GM12878 (cell line): ENCODE measurements around the gene TRIM47. TPM values are rescaled to one million over a fixed set of nuclear protein-coding genes. Genes with fewer than 3 reads are reported as not detected.

Experiments used
- ATAC-seq: fragments of 200-7000 bp; cut with Tn5 transposase; 3 replicates; pipeline ENCODE4 v1.9.1; 2020; ENCODE audit warnings: mild to moderate bottlenecking, moderate library complexity
- BruUV-seq: library from RNA; stranded (reverse); fragments of 400-500 nt; replicated peaks from 2 replicates; lab custom pipeline; 2021; lab: Mats Ljungman, UMichigan
- CTCF ChIA-PET: fragments of 300-600 bp; sonication (Branson Sonifier 250); formaldehyde crosslinking; extraction: SDS; loops from one replicate; lab custom pipeline; 2021; ENCODE audit warnings: inconsistent platforms; lab: Yijun Ruan, JAX
- POLR2A ChIA-PET: fragments of 350-600 bp; formaldehyde crosslinking; extraction: SDS; loops from one replicate; lab custom pipeline; 2021; ENCODE audit warnings: inconsistent platforms; lab: Charles Lee
- RAD21 ChIA-PET: fragments of 300-600 bp; sonication (Branson Sonifier 250); formaldehyde crosslinking; loops from one replicate; lab custom pipeline; 2023; ENCODE audit warnings: antibody characterized with exemption; ENCODE audit not compliant: unreplicated experiment; lab: Charles Lee
- SMC1A ChIA-PET: fragments of 300-600 bp; sonication (Branson Sonifier 250); formaldehyde crosslinking; loops from one replicate; lab custom pipeline; 2023; ENCODE audit not compliant: unreplicated experiment, uncharacterized antibody; lab: Charles Lee
- DNase-seq: peaks from one replicate; pipeline ENCODE4 v3.0.0-alpha.2; 2011; ENCODE audit warnings: low read depth, low spot score
- FAIRE-seq: peaks from 3 replicates; lab custom pipeline; 2011; peaks lifted over from hg19 to GRCh38; lab: Jason Lieb, UNC
- H2AFZ ChIP-seq: 2 replicates; pipeline ENCODE4 v1.6.0; 2011; ENCODE audit warnings: low read depth, low read length, control low read depth; ENCODE audit not compliant: control insufficient read depth
- H3K27ac ChIP-seq: 2 replicates; pipeline ENCODE4 v1.5.1; 2011; ENCODE audit warnings: control low read depth; ENCODE audit not compliant: control insufficient read depth, insufficient read depth
- H3K27me3 ChIP-seq, 2 experiments: replicated peaks in 1 of 2; 2 replicates each; pipeline versions ENCODE4 v1.6.0 to v1.6.1; 2011; ENCODE audit warnings: low read length in 1 of 2; ENCODE audit not compliant: control insufficient read depth in 2 of 2, insufficient read depth in 2 of 2
- H3K36me3 ChIP-seq, 2 experiments: 2 replicates each; pipeline ENCODE4 v1.5.1; 2011; ENCODE audit warnings: low read length in 1 of 2; ENCODE audit not compliant: control insufficient read depth in 2 of 2, insufficient read depth in 2 of 2
- H3K4me1 ChIP-seq: 2 replicates; pipeline ENCODE4 v1.6.1; 2011; ENCODE audit warnings: mild to moderate bottlenecking, low read length, moderate library complexity, mixed read lengths; ENCODE audit not compliant: control insufficient read depth, insufficient read depth
- H3K4me2 ChIP-seq: 2 replicates; pipeline ENCODE4 v1.6.0; 2011; ENCODE audit warnings: control low read depth; ENCODE audit not compliant: control insufficient read depth, insufficient read depth
- H3K4me3 ChIP-seq: fragments of 200-600 bp; sonication (generic); 2 replicates; pipeline ENCODE4 v1.5.1; 2016
- H3K79me2 ChIP-seq: 2 replicates; pipeline ENCODE4 v1.6.0; 2011; ENCODE audit warnings: low read length; ENCODE audit not compliant: control insufficient read depth, insufficient read depth
- H3K9ac ChIP-seq: 2 replicates; pipeline ENCODE4 v1.8.0; 2011; ENCODE audit warnings: low read length, control low read depth, mixed read lengths; ENCODE audit not compliant: control insufficient read depth, insufficient read depth
- H3K9me3 ChIP-seq: replicated peaks from 3 replicates; pipeline ENCODE4 v1.5.1; 2011; ENCODE audit warnings: mild to moderate bottlenecking, low read length; ENCODE audit not compliant: control insufficient read depth, insufficient read depth
- H4K20me1 ChIP-seq: 2 replicates; pipeline ENCODE4 v1.6.0; 2011; ENCODE audit not compliant: control insufficient read depth, insufficient read depth
- BACH1 ChIP-seq: fragments of 450-650 bp; IDR thresholded peaks from 2 replicates; pipeline ENCODE4 v1.6.1; 2017; ENCODE audit warnings: mild to moderate bottlenecking, borderline replicate concordance
- CBX3 ChIP-seq: fragments of 200-600 bp; sonication (generic); IDR thresholded peaks from 2 replicates; pipeline ENCODE4 v1.6.1; 2016; ENCODE audit warnings: low read depth, borderline replicate concordance
- CBX5 ChIP-seq: sonication (generic); IDR thresholded peaks from 2 replicates; pipeline ENCODE4 v1.6.1; 2016; ENCODE audit warnings: low read depth, moderate library complexity, mild to moderate bottlenecking, inconsistent platforms
- EED ChIP-seq: sonication (generic); IDR thresholded peaks from 2 replicates; pipeline ENCODE4 v1.6.1; 2016; ENCODE audit warnings: antibody characterized with exemption, low read depth
- HDAC2 ChIP-seq: fragments of 200-600 bp; sonication (generic); IDR thresholded peaks from 2 replicates; pipeline ENCODE4 v1.6.1; 2017
- HSF1 ChIP-seq: fragments of 150-350 bp; IDR thresholded peaks from 2 replicates; pipeline ENCODE4 v1.6.1; 2014; ENCODE audit warnings: mild to moderate bottlenecking, low read depth, low read length
- JUND ChIP-seq: IDR thresholded peaks from 2 replicates; pipeline ENCODE4 v1.6.1; 2012; ENCODE audit warnings: low read depth, mild to moderate bottlenecking, low read length, improper control_type of control experiment, moderate library complexity
- MYC ChIP-seq: IDR thresholded peaks from 2 replicates; pipeline ENCODE4 v1.6.1; 2011; ENCODE audit warnings: mild to moderate bottlenecking, low read length, moderate library complexity, inconsistent platforms; ENCODE audit not compliant: insufficient read depth, insufficient replicate concordance, insufficient read length, severe bottlenecking
- PBX3 ChIP-seq: IDR thresholded peaks from 2 replicates; pipeline ENCODE4 v1.6.1; 2011; ENCODE audit warnings: mild to moderate bottlenecking, low read depth, low read length, moderate library complexity; ENCODE audit not compliant: insufficient replicate concordance
- TAF1 ChIP-seq: IDR thresholded peaks from 2 replicates; pipeline ENCODE4 v1.6.1; 2011; ENCODE audit warnings: mild to moderate bottlenecking, low read depth, low read length, borderline replicate concordance
- ZNF207 ChIP-seq: fragments of 450-650 bp; IDR thresholded peaks from 2 replicates; pipeline ENCODE4 v1.6.1; 2014; ENCODE audit warnings: antibody characterized with exemption, mild to moderate bottlenecking, borderline replicate concordance
- ZNF24 ChIP-seq: fragments of 450-650 bp; IDR thresholded peaks from 2 replicates; pipeline ENCODE4 v1.6.1; 2017; ENCODE audit warnings: antibody characterized with exemption, mild to moderate bottlenecking
- WGBS: methylation state at CpG from one replicate; pipeline ENCODE4 v1.1.6; 2016; ENCODE audit warnings: low lambda C conversion rate; ENCODE audit not compliant: insufficient replicate concordance, insufficient coverage; ENCODE audit errors: missing lambda C conversion rate; 5-methylcytosine and 5-hydroxymethylcytosine counted together
- in situ Hi-C: fragments of 300-500 bp; cut with MboI; formaldehyde crosslinking; loops from 9 replicates; pipeline ENCODE4 v1.14.3; 2018; ENCODE audit warnings: mixed read lengths
- intact Hi-C: fragments of 100-400 bp; cut with micrococcal nuclease; formaldehyde crosslinking; loops from one replicate; pipeline ENCODE4 v1.14.2; 2022; ENCODE audit not compliant: unreplicated experiment
- polyA plus RNA-seq, 11 experiments: library from polyadenylated mRNA; depleted of rRNA in 4 of 11; unstranded in 6 of 11; stranded (reverse) in 5 of 11; fragments of >200 nt; fragmentation: Nextera tagmentation in 4 of 11; fragmentation: Illumina TruSeq in 1 of 11; extraction: Ambion mirVana in 4 of 11; extraction: Trizol in 1 of 11; gene quantifications; 1 replicate in 1 of 11; 2 replicates in 10 of 11; pipeline versions ENCODE4 v1.2.1 to v1.2.3, GENCODE V29; 2011 to 2016; ENCODE audit warnings: inconsistent platforms in 2 of 11, missing spikeins in 2 of 11, low read depth in 1 of 11
- total RNA-seq, 4 experiments: library from RNA; depleted of rRNA in 3 of 4; stranded (reverse); fragments of >200 nt in 3 of 4; fragmentation: Illumina TruSeq in 1 of 4; extraction: Trizol in 1 of 4; gene quantifications; 2 replicates each; pipeline versions ENCODE4 v1.2.1 to v1.2.3, GENCODE V29; 2013 to 2021
- TF ChIP-seq, protein P1 (sequence below): IDR thresholded peaks from 2 replicates; pipeline ENCODE4 v1.6.1; 2012; ENCODE audit warnings: low read depth, low read length, improper control_type of control experiment
- TF ChIP-seq, protein P2 (sequence below): fragments of 450-650 bp; IDR thresholded peaks from 2 replicates; pipeline ENCODE4 v1.6.1; 2017; ENCODE audit warnings: mild to moderate bottlenecking
- TF ChIP-seq, protein P3 (sequence below): fragments of 450-650 bp; IDR thresholded peaks from 2 replicates; pipeline ENCODE4 v1.6.1; 2017; ENCODE audit warnings: borderline replicate concordance
- TF ChIP-seq, protein P4 (sequence below): IDR thresholded peaks from 2 replicates; pipeline ENCODE4 v1.6.1; 2011; ENCODE audit warnings: low read depth, low read length, improper control_type of control experiment, borderline replicate concordance

Gene TRIM47
- total and polyA plus RNA-seq, 10 of the 15 experiments (the other 5 are each of a cell fraction or from before 2014, with no cell fraction given), result 0.35 to 9.7 (median 5.3) TPM

DNA sequence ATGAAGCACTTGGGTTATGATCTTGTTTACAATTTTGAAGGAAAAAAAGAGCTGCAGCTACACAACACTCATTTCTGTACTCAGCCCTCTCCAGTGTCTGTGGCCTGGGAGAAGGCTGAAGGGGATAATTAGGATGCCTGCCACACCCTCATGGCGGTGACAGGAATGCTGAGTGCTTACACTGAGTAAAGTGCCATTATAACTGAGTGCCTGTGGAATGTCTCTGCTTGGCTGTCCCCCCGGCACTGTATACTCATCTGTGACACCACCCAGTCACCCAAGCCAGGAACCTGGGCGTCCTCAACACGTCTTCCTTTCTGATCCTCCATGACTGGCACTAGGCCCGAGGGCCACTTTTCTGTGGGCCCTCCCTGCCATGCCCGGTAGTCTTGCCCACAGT, 29.8 kb upstream of the TRIM47 start:
- intact Hi-C loops, result no loop called here
- H2AFZ ChIP-seq, result no peak overlapping the region
- no peaks in the 10 kb centered on the region for H3K36me3 ChIP-seq
- 93% methylated on average over 6 of the region's 6 CpGs for WGBS
- BruUV-seq, result no TSS peak
- ATAC-seq (no peak), FAIRE-seq (no peak), DNase-seq (no peak)
- peaks cover 9% of the 10 kb centered on the region for H3K79me2 ChIP-seq
- H3K27me3 ChIP-seq, result no peaks in the 10 kb centered on the region
- no peak overlapping the region for H3K4me2 ChIP-seq
- no peak overlapping the region for H3K4me3 ChIP-seq
- no peaks in the 10 kb centered on the region for H4K20me1 ChIP-seq
- in situ Hi-C loops, result loop anchor here (5.0 kb wide), 1 partner anchor 99 kb away; no protein-coding TSS in a partner anchor
- H3K9ac ChIP-seq, result no peak overlapping the region
- no peaks in the 10 kb centered on the region for H3K9me3 ChIP-seq
- CTCF ChIA-PET, result interaction anchor here (0.8 to 4.8 kb wide), 2 partner anchors 52 to 97 kb away, joined by 3 to 128 read pairs; partner anchors contain the start of gene CDK3
- SMC1A ChIA-PET, result no interaction called here
- RAD21 ChIA-PET, result no interaction called here
- POLR2A ChIA-PET, result interaction anchor here (1.6 kb wide), 1 partner anchor 95 kb away, joined by 3 read pairs; no protein-coding TSS in a partner anchor
- no peaks in the 10 kb centered on the region; the same call in 1 of the 2 replicates for H3K4me1 ChIP-seq
- H3K27ac ChIP-seq, result no peak overlapping the region
- TF ChIP-seq, protein P1, sequence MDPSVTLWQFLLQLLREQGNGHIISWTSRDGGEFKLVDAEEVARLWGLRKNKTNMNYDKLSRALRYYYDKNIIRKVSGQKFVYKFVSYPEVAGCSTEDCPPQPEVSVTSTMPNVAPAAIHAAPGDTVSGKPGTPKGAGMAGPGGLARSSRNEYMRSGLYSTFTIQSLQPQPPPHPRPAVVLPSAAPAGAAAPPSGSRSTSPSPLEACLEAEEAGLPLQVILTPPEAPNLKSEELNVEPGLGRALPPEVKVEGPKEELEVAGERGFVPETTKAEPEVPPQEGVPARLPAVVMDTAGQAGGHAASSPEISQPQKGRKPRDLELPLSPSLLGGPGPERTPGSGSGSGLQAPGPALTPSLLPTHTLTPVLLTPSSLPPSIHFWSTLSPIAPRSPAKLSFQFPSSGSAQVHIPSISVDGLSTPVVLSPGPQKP, result no peak
- TF ChIP-seq, protein P2, sequence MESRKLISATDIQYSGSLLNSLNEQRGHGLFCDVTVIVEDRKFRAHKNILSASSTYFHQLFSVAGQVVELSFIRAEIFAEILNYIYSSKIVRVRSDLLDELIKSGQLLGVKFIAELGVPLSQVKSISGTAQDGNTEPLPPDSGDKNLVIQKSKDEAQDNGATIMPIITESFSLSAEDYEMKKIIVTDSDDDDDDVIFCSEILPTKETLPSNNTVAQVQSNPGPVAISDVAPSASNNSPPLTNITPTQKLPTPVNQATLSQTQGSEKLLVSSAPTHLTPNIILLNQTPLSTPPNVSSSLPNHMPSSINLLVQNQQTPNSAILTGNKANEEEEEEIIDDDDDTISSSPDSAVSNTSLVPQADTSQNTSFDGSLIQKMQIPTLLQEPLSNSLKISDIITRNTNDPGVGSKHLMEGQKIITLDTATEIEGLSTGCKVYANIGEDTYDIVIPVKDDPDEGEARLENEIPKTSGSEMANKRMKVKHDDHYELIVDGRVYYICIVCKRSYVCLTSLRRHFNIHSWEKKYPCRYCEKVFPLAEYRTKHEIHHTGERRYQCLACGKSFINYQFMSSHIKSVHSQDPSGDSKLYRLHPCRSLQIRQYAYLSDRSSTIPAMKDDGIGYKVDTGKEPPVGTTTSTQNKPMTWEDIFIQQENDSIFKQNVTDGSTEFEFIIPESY, result no peak
- TF ChIP-seq ZNF207 (no peak), MYC (no peak), JUND (no peak), TAF1 (no peak), CBX5 (no peak), EED (no peak), CBX3 (no peak), HSF1 (no peak), BACH1 (no peak), ZNF24 (no peak), HDAC2 (no peak), PBX3 (no peak)
- TF ChIP-seq, protein P3, sequence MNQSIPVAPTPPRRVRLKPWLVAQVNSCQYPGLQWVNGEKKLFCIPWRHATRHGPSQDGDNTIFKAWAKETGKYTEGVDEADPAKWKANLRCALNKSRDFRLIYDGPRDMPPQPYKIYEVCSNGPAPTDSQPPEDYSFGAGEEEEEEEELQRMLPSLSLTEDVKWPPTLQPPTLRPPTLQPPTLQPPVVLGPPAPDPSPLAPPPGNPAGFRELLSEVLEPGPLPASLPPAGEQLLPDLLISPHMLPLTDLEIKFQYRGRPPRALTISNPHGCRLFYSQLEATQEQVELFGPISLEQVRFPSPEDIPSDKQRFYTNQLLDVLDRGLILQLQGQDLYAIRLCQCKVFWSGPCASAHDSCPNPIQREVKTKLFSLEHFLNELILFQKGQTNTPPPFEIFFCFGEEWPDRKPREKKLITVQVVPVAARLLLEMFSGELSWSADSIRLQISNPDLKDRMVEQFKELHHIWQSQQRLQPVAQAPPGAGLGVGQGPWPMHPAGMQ, result no peak
- TF ChIP-seq, protein P4, sequence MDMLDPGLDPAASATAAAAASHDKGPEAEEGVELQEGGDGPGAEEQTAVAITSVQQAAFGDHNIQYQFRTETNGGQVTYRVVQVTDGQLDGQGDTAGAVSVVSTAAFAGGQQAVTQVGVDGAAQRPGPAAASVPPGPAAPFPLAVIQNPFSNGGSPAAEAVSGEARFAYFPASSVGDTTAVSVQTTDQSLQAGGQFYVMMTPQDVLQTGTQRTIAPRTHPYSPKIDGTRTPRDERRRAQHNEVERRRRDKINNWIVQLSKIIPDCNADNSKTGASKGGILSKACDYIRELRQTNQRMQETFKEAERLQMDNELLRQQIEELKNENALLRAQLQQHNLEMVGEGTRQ, result no peak
